ENCODE measurements around the gene GRAMD1B. TPM values are rescaled to one million over a fixed set of nuclear protein-coding genes. Genes with fewer than 3 reads are reported as not detected.

GRAMD1B gene
- polyA plus RNA-seq, 3 donors: 3.2 to 13.9 (median 3.3) TPM

GRCh38 chr11:123601743-123602142 is 171.7 kb downstream of the GRAMD1B start:
- peaks cover 0 to 2% (median 0%) of the 10 kb centered on the region in 3 donors for H3K27me3 Mint-ChIP-seq (ENCODE audit: low read depth in 3 of 3)
- 92% methylated on average over 3 of the region's 4 CpGs for WGBS (ENCODE audit: insufficient coverage)
- peaks cover 82 to 83% of the 10 kb centered on the region in 2 donors for H3K36me3 Mint-ChIP-seq
- no peak overlapping the region for H3K4me2 ChIP-seq (replicated peaks; ENCODE audit: extremely low read depth, low read length, poor library complexity, severe bottlenecking)
- H3K27ac ChIP-seq (ENCODE audit: low read depth in 1 of 2, low read length in 2 of 2): no peak overlapping the region
- no peak overlapping the region for H2AFZ ChIP-seq (ENCODE audit: insufficient read depth, low read depth, low read length, poor library complexity, severe bottlenecking)
- no peaks in the 10 kb centered on the region for H3K9me3 Mint-ChIP-seq
- no peak overlapping the region for H3K4me3 Mint-ChIP-seq
- H3K27ac Mint-ChIP-seq: peak overlapping the region in 2 of 7 donors; percentile 28 to 47
- no peaks in the 10 kb centered on the region for H3K9me3 ChIP-seq (replicated peaks in 1 of 2; ENCODE audit: control insufficient read depth in 1 of 2, insufficient read depth in 1 of 2, low read length in 2 of 2)
- H3K4me1 ChIP-seq (ENCODE audit: control insufficient read depth in 1 of 2, insufficient read depth in 2 of 2, low read length in 2 of 2): no peaks in the 10 kb centered on the region
- H3K4me1 Mint-ChIP-seq: no peaks in the 10 kb centered on the region
- H3K9ac ChIP-seq (ENCODE audit: insufficient read depth, low read length, poor library complexity, severe bottlenecking): no peak overlapping the region
- peaks cover 90 to 98% of the 10 kb centered on the region in 2 donors for H3K36me3 ChIP-seq (replicated peaks in 1 of 2; ENCODE audit: control insufficient read depth in 1 of 2, insufficient read depth in 2 of 2, low read length in 2 of 2)
- no peak for TF ChIP-seq CTCF (IDR thresholded peaks at IDR 0.05)
- DNase-seq: no peak
- no peaks in the 10 kb centered on the region for H4K20me1 ChIP-seq (ENCODE audit: insufficient read depth, low read length)
- intact Hi-C loops (cut with micrococcal nuclease): no loop called here
- H3K27me3 ChIP-seq (ENCODE audit: control insufficient read depth in 2 of 2, insufficient read depth in 2 of 2, low read length in 2 of 2): no peaks in the 10 kb centered on the region
- H3K4me3 ChIP-seq (replicated peaks in 1 of 3; ENCODE audit: low read depth in 2 of 3, low read length in 3 of 3): no peak overlapping the region
- H3K79me2 ChIP-seq (ENCODE audit: insufficient read depth, low read length): no peaks in the 10 kb centered on the region

- peak overlapping the region in 3 of 7 donors; percentile 1 to 30 (median 6) for H3K27ac Mint-ChIP-seq
- no peak for DNase-seq
- H3K4me1 Mint-ChIP-seq: no peaks in the 10 kb centered on the region
- H3K4me3 Mint-ChIP-seq: no peak overlapping the region
- Histone ChIP-seq H3K4me2 (replicated peaks; ENCODE audit: extremely low read depth, low read length, poor library complexity, severe bottlenecking) (no peak overlapping the region), H3K4me1 (ENCODE audit: control insufficient read depth in 1 of 2, insufficient read depth in 2 of 2, low read length in 2 of 2) (no peaks in the 10 kb centered on the region), H3K27ac (ENCODE audit: low read depth in 1 of 2, low read length in 2 of 2) (no peak overlapping the region), H2AFZ (ENCODE audit: insufficient read depth, low read depth, low read length, poor library complexity, severe bottlenecking) (no peak overlapping the region), H3K79me2 (ENCODE audit: insufficient read depth, low read length) (no peaks in the 10 kb centered on the region), H3K36me3 (replicated peaks in 1 of 2; ENCODE audit: control insufficient read depth in 1 of 2, insufficient read depth in 2 of 2, low read length in 2 of 2) (peaks cover 92 to 98% of the 10 kb centered on the region in 2 donors), H4K20me1 (ENCODE audit: insufficient read depth, low read length) (no peaks in the 10 kb centered on the region), H3K27me3 (ENCODE audit: control insufficient read depth in 2 of 2, insufficient read depth in 2 of 2, low read length in 2 of 2) (no peaks in the 10 kb centered on the region), H3K4me3 (replicated peaks in 1 of 3; ENCODE audit: low read depth in 2 of 3, low read length in 3 of 3) (no peak overlapping the region), H3K9me3 (replicated peaks in 1 of 2; ENCODE audit: control insufficient read depth in 1 of 2, insufficient read depth in 1 of 2, low read length in 2 of 2) (no peaks in the 10 kb centered on the region), H3K9ac (ENCODE audit: insufficient read depth, low read length, poor library complexity, severe bottlenecking) (no peak overlapping the region)
- WGBS (ENCODE audit: insufficient coverage): 98% methylated on average over 4 of the region's 4 CpGs
- H3K36me3 Mint-ChIP-seq: peaks cover 85 to 90% of the 10 kb centered on the region in 2 donors
- no peaks in the 10 kb centered on the region for H3K9me3 Mint-ChIP-seq
- peaks cover 0 to 2% (median 0%) of the 10 kb centered on the region in 3 donors for H3K27me3 Mint-ChIP-seq (ENCODE audit: low read depth in 3 of 3)
- intact Hi-C loops (cut with micrococcal nuclease): no loop called here
- TF ChIP-seq CTCF (IDR thresholded peaks at IDR 0.05): no peak
Measured at GRCh38 chr11:123603666-123604065, 173.6 kb downstream of the GRAMD1B start.

All from CD14-positive monocyte (primary cell).